ENCODE results near the gene TBCD.
A peak's percentile ranks its signal among the peaks of the same experiment; 100 is the strongest.

TBCD gene

DNA sequence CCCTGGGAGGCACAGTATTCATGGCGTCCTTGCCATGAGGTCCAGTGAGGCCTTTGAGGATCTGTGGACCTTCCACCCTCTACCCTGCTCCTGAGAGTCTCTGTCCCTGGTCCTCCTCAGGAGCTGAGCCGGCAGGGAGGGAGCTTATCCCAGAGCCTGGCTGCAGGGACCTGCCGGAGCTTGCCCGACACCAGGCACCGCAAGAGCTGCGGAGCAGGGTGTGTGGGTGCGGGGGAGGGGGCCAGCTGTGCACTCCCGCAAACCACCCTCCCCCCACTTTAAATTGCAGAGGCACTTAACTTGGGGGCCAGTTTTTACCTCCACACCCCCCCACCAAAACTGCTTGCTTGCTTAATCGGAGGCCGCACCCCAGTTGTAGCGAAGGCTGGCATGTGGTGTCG, 88.6 kb downstream of the TBCD start:
- H3K4me3 ChIP-seq (ENCODE audit: low read depth, low read length) = no peak overlapping the region

GRCh38 chr17:82841921-82842596, 90.2 kb downstream of the TBCD start:
- no peak overlapping the region for H3K4me3 ChIP-seq (ENCODE audit: low read depth, low read length)
- no peak for DNase-seq (ENCODE audit: low read depth)

More for the DNA sequence above, 88.6 kb downstream of the TBCD start:
- no peak for DNase-seq (ENCODE audit: low read depth)

- DNase-seq (ENCODE audit: low read depth) = no peak
- H3K4me3 ChIP-seq (ENCODE audit: low read depth, low read length) = no peak overlapping the region
Observed at GRCh38 chr17:82843904-82844680, 92.2 kb downstream of the TBCD start.

DNA sequence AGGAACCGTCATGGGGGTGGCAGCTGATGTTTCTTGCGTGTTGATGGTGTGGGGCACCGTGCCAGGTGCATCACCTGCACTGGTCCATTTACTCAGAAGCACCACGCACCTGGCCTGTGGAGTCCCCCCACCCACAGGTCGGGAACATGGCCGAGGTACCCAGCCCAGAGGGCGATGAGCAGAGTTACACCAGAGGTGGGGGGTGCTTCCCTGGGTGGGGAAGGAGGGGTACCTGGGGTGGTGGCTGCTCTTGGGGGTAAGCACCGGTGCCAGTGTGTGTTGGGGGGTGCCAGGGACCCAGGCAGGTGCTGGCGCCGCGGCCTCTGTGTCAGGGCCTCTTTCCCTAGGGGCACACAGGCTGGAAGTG, 92.9 kb downstream of the TBCD start:
- H3K4me3 ChIP-seq (ENCODE audit: low read depth, low read length) = no peak overlapping the region
- no peak for DNase-seq (ENCODE audit: low read depth)

GRCh38 chr17:82845163-82845807, 93.4 kb downstream of the TBCD start:
- DNase-seq (ENCODE audit: low read depth) = no peak
- H3K4me3 ChIP-seq (ENCODE audit: low read depth, low read length) = peak overlapping the region; percentile 25

- H3K4me3 ChIP-seq (ENCODE audit: low read depth, low read length) = peak overlapping the region; percentile 25
- no peak for DNase-seq (ENCODE audit: low read depth)
Observed at GRCh38 chr17:82846061-82846691, 94.3 kb downstream of the TBCD start.

DNA sequence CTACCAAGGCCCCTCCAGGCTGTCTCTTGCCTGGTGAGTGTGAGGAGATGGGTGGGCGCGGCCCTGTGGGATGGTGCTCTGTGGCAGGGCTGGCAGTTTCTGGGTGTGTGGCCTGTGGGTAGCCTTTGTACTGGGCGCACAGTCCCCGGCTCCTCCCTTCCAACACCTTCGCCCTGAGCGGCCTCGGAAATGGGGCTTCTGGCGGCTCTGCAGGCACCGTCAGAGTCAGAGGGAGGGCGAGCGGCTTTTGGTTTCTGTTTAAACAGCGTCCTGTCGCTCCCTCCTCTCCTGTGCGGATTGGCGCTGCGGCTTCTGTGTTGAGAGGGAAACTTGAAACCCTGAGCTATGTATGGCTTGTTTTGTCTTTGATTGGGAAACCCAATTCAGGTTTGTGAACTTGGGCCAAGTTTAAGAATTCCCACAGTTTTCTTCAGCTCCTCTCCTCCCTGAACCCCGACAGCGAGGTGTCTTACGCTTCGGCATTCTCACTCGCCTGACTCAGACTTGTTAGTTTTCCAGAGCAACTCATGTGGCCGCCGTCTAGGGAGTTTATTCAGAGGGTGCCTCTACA, 96.2 kb downstream of the TBCD start:
- peak; percentile 60 for DNase-seq (ENCODE audit: low read depth)
- peak overlapping the region; percentile 9 for H3K4me3 ChIP-seq (ENCODE audit: low read depth, low read length)

- no peak overlapping the region for H3K4me3 ChIP-seq (ENCODE audit: low read depth, low read length)
- DNase-seq (ENCODE audit: low read depth) = no peak
Observed at GRCh38 chr17:82849076-82849945, 97.4 kb downstream of the TBCD start.

GRCh38 chr17:82851381-82851780, 99.5 kb downstream of the TBCD start:
- no peak overlapping the region for H3K4me3 ChIP-seq (ENCODE audit: low read depth, low read length)
- no peak for DNase-seq (ENCODE audit: low read depth)

GRCh38 chr17:82854226-82854625, 102.4 kb downstream of the TBCD start:
- no peak for DNase-seq (ENCODE audit: low read depth)
- H3K4me3 ChIP-seq (ENCODE audit: low read depth, low read length) = no peak overlapping the region

- H3K4me3 ChIP-seq (ENCODE audit: low read depth, low read length) = no peak overlapping the region
- no peak for DNase-seq (ENCODE audit: low read depth)
Observed at GRCh38 chr17:82856361-82856760, 104.5 kb downstream of the TBCD start.

DNA sequence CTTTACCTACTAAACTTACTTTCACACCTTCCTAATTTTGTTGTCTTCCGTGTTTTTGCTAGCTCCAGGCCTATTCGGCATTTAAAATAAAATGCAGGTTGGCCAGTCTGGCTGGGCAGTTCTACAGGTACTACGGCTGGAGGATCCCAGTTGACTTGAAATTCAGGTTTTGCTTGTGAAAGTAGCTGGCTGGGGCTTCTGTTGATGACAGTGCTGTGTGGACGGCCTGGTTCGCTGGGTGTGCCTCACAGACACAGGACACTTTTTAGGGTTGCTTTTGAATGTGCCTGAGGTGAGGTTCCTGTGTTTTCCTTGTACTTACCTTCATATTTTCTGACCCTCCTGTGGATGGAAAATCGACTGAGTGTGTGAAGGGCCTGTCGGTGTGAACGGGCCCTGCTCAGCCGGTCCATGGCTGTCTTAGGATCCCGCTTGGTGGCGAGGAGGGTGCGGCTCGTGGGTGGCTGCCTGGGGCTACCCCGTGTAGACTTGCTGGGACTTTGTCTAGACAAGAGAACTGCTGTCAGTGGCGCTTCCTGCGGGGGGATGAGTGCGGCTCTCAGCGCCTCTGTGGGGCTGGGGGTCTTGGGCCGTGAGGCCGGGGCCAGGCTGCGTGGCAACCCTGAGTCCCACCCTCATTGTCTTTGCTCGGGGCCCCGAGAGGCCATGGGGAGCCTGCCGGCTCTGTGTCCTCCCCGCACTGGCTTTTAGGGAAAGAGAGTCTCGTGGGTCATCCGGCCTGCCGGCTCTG, 106.7 kb downstream of the TBCD start:
- H3K4me3 ChIP-seq (ENCODE audit: low read depth, low read length) = no peak overlapping the region
- DNase-seq (ENCODE audit: low read depth) = no peak

DNA sequence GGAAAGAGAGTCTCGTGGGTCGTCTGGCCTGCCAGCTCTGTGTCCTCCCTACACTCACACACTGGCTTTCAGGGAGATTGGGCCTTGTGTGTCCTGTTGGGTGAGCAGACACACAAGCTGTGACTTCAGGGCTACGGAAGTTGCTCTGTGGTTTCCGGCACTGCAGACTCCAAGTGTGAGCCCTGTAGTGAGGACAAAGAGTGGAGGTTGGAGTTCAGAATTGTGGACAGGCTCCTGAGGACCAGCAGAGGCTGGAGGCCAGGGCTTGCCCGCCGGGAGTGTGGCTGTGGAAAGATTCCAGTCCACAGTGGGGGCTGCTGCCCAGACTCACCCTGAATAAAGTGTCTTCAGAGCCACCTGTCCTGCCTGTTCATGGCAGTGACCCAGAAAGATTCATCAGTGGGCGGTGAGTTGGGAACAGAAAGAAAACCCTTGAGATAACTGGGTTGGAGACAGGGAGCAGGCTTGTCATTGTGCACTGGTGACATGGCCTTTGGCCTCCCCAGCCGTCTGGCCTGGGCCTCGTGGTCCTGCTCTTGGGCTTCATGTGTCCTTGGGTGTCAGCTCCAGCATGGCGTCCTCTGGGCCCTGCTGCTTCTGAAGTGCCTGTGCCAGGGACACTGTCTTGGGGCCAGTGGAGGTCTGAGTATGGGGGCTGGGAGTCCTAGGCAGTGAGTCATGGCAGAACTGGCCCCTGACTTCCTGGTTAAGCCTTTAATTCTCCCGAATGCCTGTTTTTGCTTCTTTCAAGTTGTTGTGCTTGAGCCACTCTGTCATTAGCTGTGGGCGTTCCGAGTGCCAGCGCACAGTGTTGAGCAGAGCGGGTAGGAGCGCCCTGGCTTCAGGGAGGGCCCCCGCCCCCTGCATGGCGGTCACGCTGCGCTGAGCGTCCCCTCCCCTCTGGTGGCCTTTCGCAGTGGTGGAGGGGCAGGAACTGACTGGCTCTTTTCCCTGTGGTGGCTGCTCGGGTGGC, 107.9 kb downstream of the TBCD start:
- DNase-seq (ENCODE audit: low read depth) = peak; percentile 31
- H3K4me3 ChIP-seq (ENCODE audit: low read depth, low read length) = no peak overlapping the region

DNA sequence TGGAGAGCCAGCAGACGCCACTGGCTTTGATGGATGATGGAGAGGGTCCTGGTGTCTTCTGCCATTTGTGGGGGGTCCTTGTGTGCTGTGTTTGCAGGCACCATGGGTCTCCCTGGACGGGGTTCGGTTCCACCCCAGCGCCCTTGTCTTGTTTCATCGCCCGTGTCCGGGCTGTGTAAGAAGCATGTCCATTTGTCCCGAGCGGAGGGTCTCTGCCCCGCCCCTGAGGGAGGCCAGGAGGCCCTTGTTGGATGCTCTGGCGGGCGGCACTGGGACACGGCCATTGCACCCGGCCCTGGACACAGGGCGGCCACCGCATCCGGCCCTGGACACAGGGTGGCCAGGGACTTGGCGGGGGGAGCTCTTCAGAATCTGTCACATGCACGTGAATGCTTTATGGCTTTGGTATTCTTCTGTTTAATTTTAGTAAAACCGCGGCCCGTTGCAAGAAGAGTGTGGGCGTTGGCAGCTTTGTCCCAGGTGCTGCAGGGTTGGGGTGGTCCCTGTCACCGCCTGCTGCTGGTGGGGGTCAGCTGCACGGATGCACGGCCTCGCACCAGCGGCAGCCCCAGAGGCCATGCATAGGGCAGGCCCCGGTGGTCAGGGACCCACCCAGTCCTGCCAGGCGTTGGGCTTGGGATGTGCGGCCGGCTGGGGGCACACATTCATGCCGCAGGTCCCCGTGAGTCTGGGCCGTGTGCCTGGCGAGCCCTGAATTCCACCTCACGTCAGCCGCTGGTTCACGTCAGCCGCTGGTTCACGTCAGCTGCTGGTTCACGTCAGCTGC, 108.9 kb downstream of the TBCD start:
- H3K4me3 ChIP-seq (ENCODE audit: low read depth, low read length) = no peak overlapping the region
- no peak for DNase-seq (ENCODE audit: low read depth)

- H3K4me3 ChIP-seq (ENCODE audit: low read depth, low read length) = no peak overlapping the region
- no peak for DNase-seq (ENCODE audit: low read depth)
Observed at GRCh38 chr17:82861393-82861775, 109.5 kb downstream of the TBCD start.

DNA sequence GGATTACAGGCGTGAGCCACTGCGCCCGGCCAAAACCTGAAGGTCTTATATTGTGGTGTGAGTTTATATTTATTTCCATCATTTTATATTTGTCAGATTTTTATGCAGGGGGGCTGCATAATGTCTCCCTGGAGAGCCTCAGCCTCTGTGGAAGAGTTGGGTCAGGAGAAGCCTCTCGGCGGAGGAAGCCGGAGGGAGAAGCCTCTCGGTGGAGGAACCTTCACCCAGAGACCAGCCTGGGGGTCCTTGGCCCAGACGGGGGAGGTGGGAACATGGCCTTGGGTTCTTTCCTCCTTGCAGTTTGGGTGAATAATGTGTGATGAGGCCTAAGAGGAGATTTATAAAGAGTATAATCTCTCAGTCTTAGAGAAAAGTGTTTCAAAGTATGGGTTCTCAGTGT, 110.3 kb downstream of the TBCD start:
- H3K4me3 ChIP-seq (ENCODE audit: low read depth, low read length) = no peak overlapping the region
- no peak for DNase-seq (ENCODE audit: low read depth)
